HepG2 (cell line): ENCODE data around the gene HHIPL2. TPM values are rescaled to one million over a fixed set of nuclear protein-coding genes. Genes with fewer than 3 reads are reported as not detected.
A peak's percentile ranks its signal among the peaks of the same experiment; 100 is the strongest.

Experiments used
- ATAC-seq: fragments of 200-7000 bp; cut with Tn5 transposase; 3 replicates; pipeline ENCODE4 v1.9.1; 2020; ENCODE audit warnings: mild to moderate bottlenecking, moderate library complexity
- BruUV-seq: library from RNA; stranded (reverse); fragments of 400-500 nt; replicated peaks from 2 replicates; lab custom pipeline; 2021; lab: Mats Ljungman, UMichigan
- CTCF ChIA-PET: fragments of 300-600 bp; formaldehyde crosslinking; extraction: SDS; loops from one replicate; lab custom pipeline; 2021; ENCODE audit warnings: low total read pairs, inconsistent platforms, low intra/inter-chr PET ratio; lab: Yijun Ruan, JAX
- POLR2A ChIA-PET: fragments of 350-600 bp; sonication (Branson Sonifier 250); formaldehyde crosslinking; loops from one replicate; lab custom pipeline; 2020; ENCODE audit warnings: antibody characterized with exemption, inconsistent platforms; lab: Yijun Ruan, JAX
- DNase-seq: peaks from one replicate; pipeline ENCODE4 v3.0.0-alpha.2; 2015; ENCODE audit warnings: low spot score
- FAIRE-seq: peaks from 3 replicates; lab custom pipeline; 2011; peaks lifted over from hg19 to GRCh38; lab: Jason Lieb, UNC
- H2AFZ ChIP-seq: one replicate; pipeline ENCODE4 v1.6.1; 2011; ENCODE audit warnings: low read length, inconsistent platforms
- H3K27ac ChIP-seq: fragments of 300-600 bp; 3 replicates; pipeline ENCODE4 v1.8.0; 2011; ENCODE audit warnings: mixed run types, mild to moderate bottlenecking, mixed read lengths, low read length, inconsistent platforms; ENCODE audit not compliant: insufficient read depth; ENCODE audit errors: extremely low read length
- H3K27me3 ChIP-seq, 2 experiments: fragments of 200-600 bp in 1 of 2; 2 replicates in 1 of 2; 3 replicates in 1 of 2; pipeline versions ENCODE4 v1.6.0 to v1.8.0; 2011; ENCODE audit warnings: low read length in 2 of 2, mild to moderate bottlenecking in 2 of 2, moderate library complexity in 2 of 2, inconsistent platforms in 1 of 2; ENCODE audit not compliant: insufficient read depth in 2 of 2, control insufficient read depth in 1 of 2
- H3K36me3 ChIP-seq, 2 experiments: fragments of 200-600 bp in 1 of 2; replicated peaks in 1 of 2; 2 replicates in 1 of 2; 3 replicates in 1 of 2; pipeline versions ENCODE4 v1.5.1 to v1.8.0; 2011; ENCODE audit warnings: low read length in 2 of 2, inconsistent platforms in 1 of 2; ENCODE audit not compliant: insufficient read depth in 2 of 2, control insufficient read depth in 1 of 2
- H3K4me1 ChIP-seq: 2 replicates; pipeline ENCODE4 v1.5.1; 2012; ENCODE audit warnings: low read length, inconsistent platforms; ENCODE audit not compliant: insufficient read depth
- H3K4me2 ChIP-seq: 2 replicates; pipeline ENCODE4 v1.6.0; 2011; ENCODE audit warnings: low read depth, low read length, inconsistent platforms
- H3K4me3 ChIP-seq, 3 experiments: fragments of 200-600 bp in 1 of 3; sonication (generic), shearing (Covaris generic) in 1 of 3; replicated peaks in 1 of 3; 2 replicates each; pipeline ENCODE4 v1.5.1; 2011 to 2016; ENCODE audit warnings: low read length in 3 of 3, inconsistent platforms in 2 of 3, low read depth in 2 of 3, mild to moderate bottlenecking in 2 of 3, control low read depth in 1 of 3, mixed read lengths in 1 of 3; ENCODE audit not compliant: insufficient read depth in 1 of 3
- H3K79me2 ChIP-seq: one replicate; pipeline ENCODE4 v1.6.1; 2011; ENCODE audit warnings: low read length, inconsistent platforms; ENCODE audit not compliant: insufficient read depth
- H3K9ac ChIP-seq: 2 replicates; pipeline ENCODE4 v1.6.0; 2011; ENCODE audit warnings: mild to moderate bottlenecking, low read depth, low read length, inconsistent platforms; ENCODE audit not compliant: insufficient read depth
- H3K9me3 ChIP-seq: 2 replicates; pipeline ENCODE4 v1.5.1; 2012; ENCODE audit warnings: mild to moderate bottlenecking, low read length
- H4K20me1 ChIP-seq: 2 replicates; pipeline ENCODE4 v1.6.0; 2011; ENCODE audit warnings: inconsistent platforms, mild to moderate bottlenecking, low read length, moderate library complexity; ENCODE audit not compliant: insufficient read depth
- ADNP ChIP-seq: sonication (generic); formaldehyde crosslinking; IDR thresholded peaks from 2 replicates; pipeline ENCODE4 v1.4.0; 2020; ENCODE audit warnings: missing genetic modification reagents
- FOXA3 ChIP-seq: IDR thresholded peaks from 2 replicates; pipeline ENCODE4 v1.6.1; 2016; ENCODE audit warnings: missing genetic modification reagents, missing compliant biosample characterization
- HMGXB4 ChIP-seq, 2 experiments: sonication (generic) in 1 of 2; formaldehyde crosslinking in 1 of 2; IDR thresholded peaks; 2 replicates each; pipeline versions ENCODE4 v1.4.0 to v1.6.1; 2018 to 2020; ENCODE audit warnings: missing genetic modification reagents in 2 of 2, borderline replicate concordance in 1 of 2, low read depth in 1 of 2, mild to moderate bottlenecking in 1 of 2, missing biosample characterization in 1 of 2
- MLLT10 ChIP-seq: sonication (generic); formaldehyde crosslinking; IDR thresholded peaks from 2 replicates; pipeline ENCODE4 v1.4.0; 2020; ENCODE audit warnings: missing genetic modification reagents
- SP2 ChIP-seq: sonication (generic); formaldehyde crosslinking; IDR thresholded peaks from 2 replicates; pipeline ENCODE4 v1.5.1; 2020; ENCODE audit warnings: mild to moderate bottlenecking, missing genetic modification reagents
- ZFP41 ChIP-seq: sonication (generic); formaldehyde crosslinking; IDR thresholded peaks from 2 replicates; pipeline ENCODE4 v1.4.0; 2020; ENCODE audit warnings: mild to moderate bottlenecking, missing genetic modification reagents, borderline replicate concordance
- ZNF687 ChIP-seq: sonication (generic); formaldehyde crosslinking; IDR thresholded peaks from 2 replicates; pipeline ENCODE4 v1.5.1; 2020; ENCODE audit warnings: mild to moderate bottlenecking, missing genetic modification reagents, moderate library complexity
- ZNF784 ChIP-seq: sonication (generic); formaldehyde crosslinking; IDR thresholded peaks from 2 replicates; pipeline ENCODE4 v1.5.1; 2020; ENCODE audit warnings: missing genetic modification reagents, mild to moderate bottlenecking, borderline replicate concordance
- ZNF883 ChIP-seq: sonication (generic); formaldehyde crosslinking; IDR thresholded peaks from 2 replicates; pipeline ENCODE4 v1.5.1; 2020; ENCODE audit warnings: mild to moderate bottlenecking, missing genetic modification reagents; ENCODE audit errors: not compliant biosample characterization
- WGBS: methylation state at CpG from one replicate; pipeline ENCODE4 v1.1.6; 2017; ENCODE audit warnings: low lambda C conversion rate; 5-methylcytosine and 5-hydroxymethylcytosine counted together
- in situ Hi-C: cut with HindIII; loops from 2 replicates; pipeline ENCODE4 v1.10.0; 2017; ENCODE audit warnings: low pct_unique_long_range_greater_than_20kb; ENCODE audit not compliant: extremely low pct_ligation_motif_present
- intact Hi-C: fragments of 100-400 bp; cut with micrococcal nuclease; formaldehyde crosslinking; loops from one replicate; pipeline ENCODE4 v1.10.0; 2022; ENCODE audit not compliant: unreplicated experiment
- polyA plus RNA-seq, 8 experiments: library from polyadenylated mRNA; depleted of rRNA in 3 of 8; stranded (reverse) in 7 of 8; unstranded in 1 of 8; fragments of >200 nt; fragmentation: Illumina TruSeq in 4 of 8; extraction: Trizol in 4 of 8; gene quantifications; 2 replicates each; pipeline versions ENCODE4 v1.2.1 to v1.2.3, GENCODE V29; 2011 to 2016; ENCODE audit warnings: low read depth in 4 of 8, missing spikeins in 1 of 8, mixed read lengths in 1 of 8; ENCODE audit not compliant: insufficient read depth in 1 of 8
- total RNA-seq, 5 experiments: library from RNA; depleted of rRNA; stranded (reverse); fragments of >200 nt; fragmentation: Illumina TruSeq; extraction: Trizol; gene quantifications; 2 replicates each; pipeline ENCODE4 v1.2.3, GENCODE V29; 2016; ENCODE audit warnings: low read depth in 1 of 5

Gene HHIPL2
- total and polyA plus RNA-seq, 2 of the 13 experiments (the other 11 are each of a cell fraction or from before 2014, with no cell fraction given) = 0.53 to 1.3 TPM

GRCh38 chr1:222546091-222546490, 1.8 kb downstream of the HHIPL2 start:
- peaks cover 28% of the 10 kb centered on the region for H3K4me1 ChIP-seq
- H3K36me3 ChIP-seq = no peaks in the 10 kb centered on the region
- H2AFZ ChIP-seq = peak overlapping the region; percentile 42
- in situ Hi-C loops (no loop called here), intact Hi-C loops (loop anchor here (5.0 kb wide), 1 partner anchor 71 kb away; the partner anchor contains the start of gene MIA3)
- TF ChIP-seq ZNF784 (CRISPR knock-in tag) (no peak), FOXA3 (0 out of 2 replicates have a peak, but pooled peaks have one; percentile 24)
- whole genome bisulfite sequencing = 23% methylated on average over 7 of the region's 7 CpGs
- H3K9me3 ChIP-seq = no peaks in the 10 kb centered on the region
- ATAC-seq (no peak), FAIRE-seq (no peak), DNase-seq (peak; percentile 3)
- POLR2A ChIA-PET = interaction anchor here (1.4 to 2.0 kb wide), 4 partner anchors 10 to 98 kb away, joined by 4 to 11 read pairs (median 6); no protein-coding TSS in a partner anchor
- H3K79me2 ChIP-seq = no peaks in the 10 kb centered on the region
- CTCF ChIA-PET = no interaction called here
- H4K20me1 ChIP-seq = no peaks in the 10 kb centered on the region
- no peak overlapping the region for H3K9ac ChIP-seq
- H3K27me3 ChIP-seq = no peaks in the 10 kb centered on the region
- BruUV-seq = no TSS peak
- H3K4me3 ChIP-seq = no peak overlapping the region
- H3K4me2 ChIP-seq = peak overlapping the region; percentile 77; the same call in 1 of the 2 replicates
- no peak overlapping the region for H3K27ac ChIP-seq

GRCh38 chr1:222543817-222544216, 4.1 kb downstream of the HHIPL2 start:
- H2AFZ ChIP-seq = peak overlapping the region; percentile 68
- ChIA-PET CTCF (interaction anchor here (0.8 kb wide), 1 partner anchor 90 kb away, joined by 5 read pairs; no protein-coding TSS in a partner anchor), POLR2A (interaction anchor here (0.9 kb wide), 1 partner anchor 78 kb away, joined by 3 read pairs; no protein-coding TSS in a partner anchor)
- FAIRE-seq (peak; percentile 67), ATAC-seq (peak; percentile 91), DNase-seq (peak; percentile 70)
- H3K4me2 ChIP-seq = peak overlapping the region; percentile 91
- no peak overlapping the region for H3K27ac ChIP-seq
- in situ Hi-C loops = no loop called here
- intact Hi-C loops = loop anchor here (1.0 kb wide), 1 partner anchor 90 kb away; no protein-coding TSS in a partner anchor
- BruUV-seq = no TSS peak
- H3K4me3 ChIP-seq = peak overlapping the region; percentile 15 to 62 (median 56); a peak in 5 of 6 replicates
- no peaks in the 10 kb centered on the region for H3K27me3 ChIP-seq
- H3K4me1 ChIP-seq = peaks cover 28% of the 10 kb centered on the region
- H3K36me3 ChIP-seq = no peaks in the 10 kb centered on the region
- H3K9me3 ChIP-seq = no peaks in the 10 kb centered on the region
- no peaks in the 10 kb centered on the region for H3K79me2 ChIP-seq
- H4K20me1 ChIP-seq = no peaks in the 10 kb centered on the region
- WGBS = 21% methylated on average over 14 of the region's 21 CpGs
- no peak overlapping the region for H3K9ac ChIP-seq
- TF ChIP-seq ZFP41 (CRISPR knock-in tag) = no peak
- TF ChIP-seq MLLT10 (CRISPR knock-in tag) = no peak
- no peak for TF ChIP-seq ZNF883 (CRISPR knock-in tag)
- peak in 1 of 2 experiments; percentile 48; a peak in 1 of 4 replicates for TF ChIP-seq HMGXB4 (CRISPR knock-in tag; IDR thresholded peaks at IDR 0.05; ENCODE audit: borderline replicate concordance in 1 of 2, low read depth in 1 of 2)
- TF ChIP-seq ZNF687 (CRISPR knock-in tag) = peak; percentile 40; the same call in 1 of the 2 replicates
- no peak for TF ChIP-seq SP2 (CRISPR knock-in tag)
- no peak for TF ChIP-seq ADNP (CRISPR knock-in tag)
